ENCODE results near the gene TFAM. TPM values are rescaled to one million over a fixed set of nuclear protein-coding genes. Genes with fewer than 3 reads are reported as not detected.

The TFAM gene
- total RNA-seq, 1 donor from 2014 or later, result 43.4 TPM

GRCh38 chr10:58359541-58359940, 25.7 kb upstream of the TFAM start:
- no peak for DNase-seq (ENCODE audit: low read depth)
- H3K4me3 ChIP-seq (ENCODE audit: low read depth, low read length), result no peak overlapping the region
- TF ChIP-seq, protein P1, sequence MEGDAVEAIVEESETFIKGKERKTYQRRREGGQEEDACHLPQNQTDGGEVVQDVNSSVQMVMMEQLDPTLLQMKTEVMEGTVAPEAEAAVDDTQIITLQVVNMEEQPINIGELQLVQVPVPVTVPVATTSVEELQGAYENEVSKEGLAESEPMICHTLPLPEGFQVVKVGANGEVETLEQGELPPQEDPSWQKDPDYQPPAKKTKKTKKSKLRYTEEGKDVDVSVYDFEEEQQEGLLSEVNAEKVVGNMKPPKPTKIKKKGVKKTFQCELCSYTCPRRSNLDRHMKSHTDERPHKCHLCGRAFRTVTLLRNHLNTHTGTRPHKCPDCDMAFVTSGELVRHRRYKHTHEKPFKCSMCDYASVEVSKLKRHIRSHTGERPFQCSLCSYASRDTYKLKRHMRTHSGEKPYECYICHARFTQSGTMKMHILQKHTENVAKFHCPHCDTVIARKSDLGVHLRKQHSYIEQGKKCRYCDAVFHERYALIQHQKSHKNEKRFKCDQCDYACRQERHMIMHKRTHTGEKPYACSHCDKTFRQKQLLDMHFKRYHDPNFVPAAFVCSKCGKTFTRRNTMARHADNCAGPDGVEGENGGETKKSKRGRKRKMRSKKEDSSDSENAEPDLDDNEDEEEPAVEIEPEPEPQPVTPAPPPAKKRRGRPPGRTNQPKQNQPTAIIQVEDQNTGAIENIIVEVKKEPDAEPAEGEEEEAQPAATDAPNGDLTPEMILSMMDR (conservative IDR thresholded peaks at IDR 0.05; ENCODE audit: low read depth, low read length), result no peak

DNA sequence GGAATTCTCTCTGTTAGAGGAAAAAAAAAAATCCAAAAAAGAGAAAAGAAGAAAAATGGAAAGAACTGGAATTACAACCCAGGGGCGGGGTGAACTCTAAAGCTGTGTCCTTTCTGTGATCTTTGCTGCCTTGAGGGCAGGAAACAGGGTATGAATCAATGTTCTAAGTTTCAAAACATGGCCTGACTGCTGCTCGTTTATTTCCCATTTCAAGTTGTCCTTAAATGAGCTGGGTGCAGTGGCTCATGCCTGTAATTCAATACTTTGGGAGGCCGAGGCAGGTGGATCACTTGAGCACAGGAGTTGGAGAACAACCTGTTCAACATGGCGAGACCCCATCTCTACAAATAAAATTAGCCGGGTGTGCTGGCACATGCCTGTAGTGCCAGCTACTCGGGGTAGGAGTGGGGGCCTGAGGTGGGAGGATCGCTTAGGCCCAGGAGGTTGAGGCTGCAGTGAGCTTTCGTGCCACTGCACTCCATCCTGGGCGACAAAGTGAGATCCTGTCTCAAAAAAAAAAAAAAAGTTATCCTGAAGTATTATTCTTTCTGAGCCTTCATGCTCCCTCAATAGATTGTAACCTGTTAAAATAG, 24.7 kb upstream of the TFAM start:
- TF ChIP-seq, protein P1 (conservative IDR thresholded peaks at IDR 0.05; ENCODE audit: low read depth, low read length), result no peak
- no peak for DNase-seq (ENCODE audit: low read depth)
- no peak overlapping the region for H3K4me3 ChIP-seq (ENCODE audit: low read depth, low read length)

DNA sequence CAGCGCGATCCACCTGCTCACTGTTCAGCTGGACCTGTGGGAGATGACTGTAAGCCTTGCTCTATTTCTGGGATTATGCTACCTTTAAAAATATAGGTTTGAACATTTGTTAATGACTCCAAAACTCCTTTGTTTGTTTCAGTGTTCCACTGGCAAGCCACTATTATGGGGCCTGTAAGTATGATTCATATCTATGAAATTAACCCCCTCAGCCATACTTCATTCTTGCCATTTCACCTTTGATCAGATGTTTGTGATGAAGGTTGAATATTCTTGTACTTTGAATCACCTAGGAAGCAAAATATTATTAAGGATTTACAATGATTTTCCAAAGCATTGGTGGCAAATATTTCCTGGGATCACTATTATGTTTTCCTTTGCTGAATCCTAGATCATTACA, 23.9 kb upstream of the TFAM start:
- TF ChIP-seq, protein P1 (conservative IDR thresholded peaks at IDR 0.05; ENCODE audit: low read depth, low read length), result no peak
- DNase-seq (ENCODE audit: low read depth), result no peak
- no peak overlapping the region for H3K4me3 ChIP-seq (ENCODE audit: low read depth, low read length)

- no peak for DNase-seq (ENCODE audit: low read depth)
- H3K4me3 ChIP-seq (ENCODE audit: low read depth, low read length), result no peak overlapping the region
Observed at GRCh38 chr10:58362027-58362789, 23.0 kb upstream of the TFAM start.

GRCh38 chr10:58367069-58367468, 18.1 kb upstream of the TFAM start:
- DNase-seq (ENCODE audit: low read depth), result no peak
- TF ChIP-seq, protein P1 (conservative IDR thresholded peaks at IDR 0.05; ENCODE audit: low read depth, low read length), result no peak
- H3K4me3 ChIP-seq (ENCODE audit: low read depth, low read length), result no peak overlapping the region

More at GRCh38 chr10:58362027-58362789, 23.0 kb upstream of the TFAM start:
- TF ChIP-seq, protein P1 (conservative IDR thresholded peaks at IDR 0.05; ENCODE audit: low read depth, low read length), result no peak

GRCh38 chr10:58371473-58371872, 13.7 kb upstream of the TFAM start:
- H3K4me3 ChIP-seq (ENCODE audit: low read depth, low read length), result no peak overlapping the region
- DNase-seq (ENCODE audit: low read depth), result no peak
- TF ChIP-seq, protein P1 (conservative IDR thresholded peaks at IDR 0.05; ENCODE audit: low read depth, low read length), result no peak
